Caco-2 (cell line): Measurements from ENCODE around the gene SLC2A4RG. TPM values are rescaled to one million over a fixed set of nuclear protein-coding genes. Genes with fewer than 3 reads are reported as not detected.
A peak's percentile ranks its signal among the peaks of the same experiment; 100 is the strongest.

ENCODE experiments used
- BruUV-seq: library from RNA; stranded (reverse); fragments of 400-500 nt; replicated peaks from 2 replicates; lab custom pipeline; 2021; lab: Mats Ljungman, UMichigan
- CTCF ChIA-PET: fragments of 300-600 bp; sonication (Branson Sonifier 250); formaldehyde crosslinking; loops from one replicate; lab custom pipeline; 2022; ENCODE audit warnings: antibody characterized with exemption; lab: Charles Lee
- POLR2A ChIA-PET: fragments of 300-600 bp; sonication (Branson Sonifier 250); formaldehyde crosslinking; loops from one replicate; lab custom pipeline; 2022; ENCODE audit warnings: antibody characterized with exemption; lab: Charles Lee
- DNase-seq, 2 experiments: peaks; one replicate each; pipeline versions ENCODE4 v3.0.0 to v3.0.0-alpha.2; 2020 to 2022
- H3K27me3 ChIP-seq: replicated peaks from 2 replicates; pipeline ENCODE4 v1.6.0; 2011; ENCODE audit warnings: low read length; ENCODE audit not compliant: control insufficient read depth, insufficient read depth
- H3K36me3 ChIP-seq: 2 replicates; pipeline ENCODE4 v1.5.1; 2011; ENCODE audit warnings: low read length; ENCODE audit not compliant: control insufficient read depth, insufficient read depth
- H3K4me1 ChIP-seq: fragments of 250-450 bp; sonication (Bioruptor Pico); 2 replicates; pipeline ENCODE4 v1.5.1; 2020; ENCODE audit warnings: mild to moderate bottlenecking
- H3K4me3 ChIP-seq: 2 replicates; pipeline ENCODE4 v1.5.1; 2011; ENCODE audit warnings: low read depth, mild to moderate bottlenecking, control low read depth, low read length
- H3K9me3 ChIP-seq: fragments of 250-450 bp; sonication (Bioruptor Pico); 2 replicates; pipeline ENCODE4 v1.5.1; 2020; ENCODE audit warnings: mild to moderate bottlenecking, moderate library complexity
- H3K27ac Mint-ChIP-seq: one replicate; pipeline ENCODE4 v1.8.0; 2022; ENCODE audit warnings: mixed read lengths; ENCODE audit not compliant: unreplicated experiment
- H3K27me3 Mint-ChIP-seq: one replicate; pipeline ENCODE4 v1.8.0; 2022; ENCODE audit warnings: mixed read lengths; ENCODE audit not compliant: insufficient read depth, unreplicated experiment
- H3K36me3 Mint-ChIP-seq: one replicate; pipeline ENCODE4 v1.8.0; 2022; ENCODE audit warnings: mild to moderate bottlenecking, mixed read lengths; ENCODE audit not compliant: insufficient read depth, unreplicated experiment
- H3K4me1 Mint-ChIP-seq: one replicate; pipeline ENCODE4 v1.8.0; 2022; ENCODE audit warnings: low read depth, mixed read lengths; ENCODE audit not compliant: unreplicated experiment
- H3K4me3 Mint-ChIP-seq: one replicate; pipeline ENCODE4 v1.8.0; 2022; ENCODE audit warnings: mild to moderate bottlenecking, moderate library complexity, mixed read lengths; ENCODE audit not compliant: unreplicated experiment
- H3K9me3 Mint-ChIP-seq: one replicate; pipeline ENCODE4 v1.8.0; 2022; ENCODE audit warnings: mixed read lengths; ENCODE audit not compliant: unreplicated experiment
- CTCF ChIP-seq, 2 experiments: fragments of 200-600 bp in 1 of 2; IDR thresholded peaks; 1 replicate in 1 of 2; 2 replicates in 1 of 2; pipeline versions ENCODE4 v1.5.1 to v1.8.0; 2011 to 2022; ENCODE audit warnings: antibody characterized with exemption in 1 of 2, control low read depth in 1 of 2, inconsistent platforms in 1 of 2, low read depth in 1 of 2, low read length in 1 of 2, mild to moderate bottlenecking in 1 of 2, moderate library complexity in 1 of 2; ENCODE audit not compliant: insufficient read depth in 1 of 2, severe bottlenecking in 1 of 2, unreplicated experiment in 1 of 2
- intact Hi-C: fragments of 100-400 bp; cut with micrococcal nuclease; formaldehyde crosslinking; loops from one replicate; pipeline ENCODE4 v1.10.0; 2022; ENCODE audit not compliant: unreplicated experiment
- total RNA-seq: library from RNA; stranded (reverse); gene quantifications from 2 replicates; pipeline ENCODE4 v1.2.3, GENCODE V29; 2022

SLC2A4RG gene
- total RNA-seq, 1 experiment from 2014 or later = 234 TPM

GRCh38 chr20:63742381-63743024 lies 2.9 kb downstream of the SLC2A4RG start:
- H3K27me3 ChIP-seq = no peaks in the 10 kb centered on the region
- H3K4me3 ChIP-seq = no peak overlapping the region
- no peaks in the 10 kb centered on the region for H3K9me3 Mint-ChIP-seq
- intact Hi-C loops = no loop called here
- TF ChIP-seq CTCF (IDR thresholded peaks at IDR 0.05; ENCODE audit: insufficient read depth in 1 of 2, low read depth in 1 of 2, low read length in 1 of 2, severe bottlenecking in 1 of 2, unreplicated experiment in 1 of 2) = no peak
- H3K4me1 Mint-ChIP-seq = no peaks in the 10 kb centered on the region
- H3K9me3 ChIP-seq = no peaks in the 10 kb centered on the region
- peaks cover 28% of the 10 kb centered on the region for H3K4me1 ChIP-seq
- BruUV-seq = no TSS peak
- H3K4me3 Mint-ChIP-seq = no peak overlapping the region
- peaks cover 9% of the 10 kb centered on the region for H3K36me3 ChIP-seq
- H3K27me3 Mint-ChIP-seq = no peaks in the 10 kb centered on the region
- DNase-seq = no peak
- POLR2A ChIA-PET = no interaction called here
- H3K27ac Mint-ChIP-seq = no peak overlapping the region
- CTCF ChIA-PET = no interaction called here
- peaks cover 75% of the 10 kb centered on the region for H3K36me3 Mint-ChIP-seq

- H3K27me3 Mint-ChIP-seq = no peaks in the 10 kb centered on the region
- TSS peak; percentile 22 for BruUV-seq
- no peak overlapping the region for H3K4me3 ChIP-seq
- H3K4me3 Mint-ChIP-seq = no peak overlapping the region
- peaks cover 9% of the 10 kb centered on the region for H3K36me3 ChIP-seq
- peaks cover 68% of the 10 kb centered on the region for H3K36me3 Mint-ChIP-seq
- ChIA-PET CTCF (no interaction called here), POLR2A (no interaction called here)
- H3K4me1 ChIP-seq = peaks cover 24% of the 10 kb centered on the region
- H3K4me1 Mint-ChIP-seq = no peaks in the 10 kb centered on the region
- no peak for TF ChIP-seq CTCF (IDR thresholded peaks at IDR 0.05; ENCODE audit: insufficient read depth in 1 of 2, low read depth in 1 of 2, low read length in 1 of 2, severe bottlenecking in 1 of 2, unreplicated experiment in 1 of 2)
- DNase-seq = no peak
- H3K9me3 Mint-ChIP-seq = no peaks in the 10 kb centered on the region
- H3K27me3 ChIP-seq = no peaks in the 10 kb centered on the region
- intact Hi-C loops = no loop called here
- no peak overlapping the region for H3K27ac Mint-ChIP-seq
- no peaks in the 10 kb centered on the region for H3K9me3 ChIP-seq
These were observed 3.8 kb downstream of the SLC2A4RG start for GRCh38 chr20:63743210-63743970.

- CTCF ChIA-PET = interaction anchor here (0.7 kb wide), 1 partner anchor 37 kb away, joined by 3 read pairs; no protein-coding TSS in a partner anchor
- POLR2A ChIA-PET = interaction anchor here (0.5 kb wide), 1 partner anchor 224 kb away, joined by 3 read pairs; no protein-coding TSS in a partner anchor
- Mint-ChIP-seq H3K27ac (no peak overlapping the region), H3K9me3 (no peaks in the 10 kb centered on the region), H3K36me3 (peaks cover 61% of the 10 kb centered on the region), H3K27me3 (no peaks in the 10 kb centered on the region), H3K4me3 (no peak overlapping the region), H3K4me1 (no peaks in the 10 kb centered on the region)
- Histone ChIP-seq H3K36me3 (peaks cover 9% of the 10 kb centered on the region), H3K9me3 (no peaks in the 10 kb centered on the region), H3K4me3 (no peak overlapping the region), H3K27me3 (no peaks in the 10 kb centered on the region), H3K4me1 (peaks cover 16% of the 10 kb centered on the region)
- intact Hi-C loops = no loop called here
- no TSS peak for BruUV-seq
- DNase-seq = no peak
- TF ChIP-seq CTCF (IDR thresholded peaks at IDR 0.05; ENCODE audit: insufficient read depth in 1 of 2, low read depth in 1 of 2, low read length in 1 of 2, severe bottlenecking in 1 of 2, unreplicated experiment in 1 of 2) = no peak
These were observed 4.6 kb downstream of the SLC2A4RG start for GRCh38 chr20:63744158-63744557.
